K562 treated with DMSO at 1 percent for 24 hours (cell line): ENCODE results near the gene RPS21. TPM values are rescaled to one million over a fixed set of nuclear protein-coding genes. Genes with fewer than 3 reads are reported as not detected.

Experiments
- total RNA-seq: library from RNA; unstranded; fragments of 300-600 nt; gene quantifications from 2 replicates; pipeline ENCODE4 v1.2.3, GENCODE V29; 2022; ENCODE audit warnings: low read depth; ENCODE audit not compliant: insufficient read depth

Gene RPS21
- total RNA-seq: 7,545 and 7,823 TPM in 2 replicates

DNA sequence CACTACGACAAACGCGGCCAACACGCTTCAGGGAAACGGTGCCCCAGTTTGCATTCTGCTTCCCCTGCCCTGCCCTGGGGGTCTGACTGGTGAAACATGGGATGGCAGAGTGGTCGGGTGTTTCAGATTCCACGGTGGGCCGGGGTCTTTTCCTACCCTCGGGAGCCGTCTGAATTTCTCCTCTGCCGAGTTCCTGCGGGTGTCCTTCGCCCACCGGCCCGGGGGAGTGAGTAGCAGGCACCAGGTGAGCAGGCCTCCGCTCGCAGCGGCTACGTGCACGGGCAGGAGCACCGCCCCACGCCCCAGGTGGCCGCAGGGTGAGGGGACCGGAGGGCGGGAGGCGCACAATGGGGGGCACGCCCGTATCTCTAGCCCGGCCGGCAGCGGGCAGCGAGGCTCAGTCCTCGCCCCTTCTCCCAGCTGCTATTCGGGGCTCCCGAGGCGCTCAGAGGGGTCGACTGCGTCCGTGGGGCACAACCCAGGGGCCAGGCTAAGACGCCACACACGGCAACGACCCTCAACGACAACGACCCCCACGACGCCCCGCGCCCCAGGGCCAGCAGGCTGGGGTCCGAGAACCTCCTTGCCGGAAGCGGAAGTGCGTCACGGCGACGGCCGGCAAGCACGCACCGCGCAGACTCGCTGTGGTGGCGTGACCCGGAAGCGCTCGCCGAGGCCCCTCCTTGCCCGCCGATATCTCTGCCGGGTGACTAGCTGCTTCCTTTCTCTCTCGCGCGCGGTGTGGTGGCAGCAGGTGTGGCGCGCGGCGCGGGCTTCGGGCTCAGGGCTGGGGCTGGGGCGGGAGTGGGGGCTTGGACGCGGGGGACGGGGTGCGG, at the start of gene RPS21:
TSS of gene RPS21 (plus strand) at position 721 of the 836 bp plus-strand sequence. CDS start 236 bp downstream, outside the sequence.

DNA sequence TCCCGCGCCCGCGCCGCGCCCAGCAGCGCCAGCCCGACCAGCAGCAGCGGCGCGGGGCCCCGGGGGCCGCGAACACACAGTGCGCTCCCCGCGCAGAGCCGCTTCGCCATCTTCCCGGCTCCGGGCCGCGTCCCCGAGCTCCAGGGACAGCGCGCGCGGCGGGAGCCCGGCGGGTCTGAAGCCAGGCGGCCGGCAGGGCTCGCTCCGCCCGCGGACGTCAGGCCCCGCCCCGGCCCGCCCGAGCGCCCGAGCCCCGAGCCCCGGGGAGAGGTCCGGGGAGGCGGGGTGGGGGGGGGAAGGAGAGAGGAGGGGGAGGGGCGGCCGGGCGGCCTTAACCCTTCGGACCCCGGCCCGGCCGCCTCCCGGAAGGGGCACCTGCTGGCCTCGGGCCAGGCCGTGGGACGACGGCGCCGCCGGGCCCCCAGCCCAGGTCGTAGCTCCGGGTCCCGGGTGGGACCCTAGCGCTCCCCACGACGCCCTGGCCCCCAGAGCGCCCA, 19.7 kb upstream of the RPS21 start, which contains the start of gene LAMA5:
TSS of gene LAMA5 (minus strand) at position 177 of the 497 bp plus-strand sequence. CDS start at position 110, 67 bp downstream.

DNA sequence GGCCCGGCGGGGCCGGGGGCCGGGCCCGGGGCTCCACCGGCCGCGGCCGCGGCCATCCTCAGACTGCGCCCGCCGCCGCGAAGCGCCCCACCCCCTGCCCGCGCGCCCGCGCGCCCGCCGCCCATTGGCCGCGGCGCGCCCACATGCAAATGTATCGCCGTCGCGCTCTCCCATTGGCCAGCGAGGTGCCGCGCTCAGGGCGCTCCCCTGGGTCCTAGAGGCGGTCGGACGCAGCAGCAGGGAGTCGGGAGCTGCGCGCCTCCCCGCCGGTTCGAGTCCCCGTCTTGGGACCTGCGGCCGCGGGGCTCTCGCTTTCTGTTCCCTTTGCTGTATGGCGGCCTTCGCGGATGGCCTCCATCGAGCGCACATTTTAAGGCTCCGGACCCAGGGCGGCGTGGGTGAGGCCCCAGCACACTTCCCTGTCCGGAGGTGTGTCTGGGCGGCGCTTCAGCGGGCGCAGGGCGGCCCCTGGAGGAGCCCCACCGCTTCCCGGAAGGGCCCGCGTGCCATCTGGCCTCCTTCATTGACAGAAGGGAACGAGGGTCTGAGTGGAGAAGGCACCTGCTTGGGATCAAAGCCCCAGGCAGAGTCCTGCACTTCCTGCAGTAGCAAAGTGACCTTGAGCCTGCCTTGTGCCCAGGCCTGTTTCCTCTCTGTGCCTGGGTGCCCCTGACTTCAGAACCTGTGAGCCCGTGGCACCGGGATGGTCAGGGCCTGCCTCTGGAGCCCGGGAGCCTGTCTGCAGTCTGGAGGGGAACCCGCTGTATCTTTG, 20.5 kb downstream of the RPS21 start, which contains the start of gene CABLES2:
TSS of gene CABLES2 (minus strand) at position 65 of the 772 bp plus-strand sequence. CDS start at position 56, 9 bp downstream.

DNA sequence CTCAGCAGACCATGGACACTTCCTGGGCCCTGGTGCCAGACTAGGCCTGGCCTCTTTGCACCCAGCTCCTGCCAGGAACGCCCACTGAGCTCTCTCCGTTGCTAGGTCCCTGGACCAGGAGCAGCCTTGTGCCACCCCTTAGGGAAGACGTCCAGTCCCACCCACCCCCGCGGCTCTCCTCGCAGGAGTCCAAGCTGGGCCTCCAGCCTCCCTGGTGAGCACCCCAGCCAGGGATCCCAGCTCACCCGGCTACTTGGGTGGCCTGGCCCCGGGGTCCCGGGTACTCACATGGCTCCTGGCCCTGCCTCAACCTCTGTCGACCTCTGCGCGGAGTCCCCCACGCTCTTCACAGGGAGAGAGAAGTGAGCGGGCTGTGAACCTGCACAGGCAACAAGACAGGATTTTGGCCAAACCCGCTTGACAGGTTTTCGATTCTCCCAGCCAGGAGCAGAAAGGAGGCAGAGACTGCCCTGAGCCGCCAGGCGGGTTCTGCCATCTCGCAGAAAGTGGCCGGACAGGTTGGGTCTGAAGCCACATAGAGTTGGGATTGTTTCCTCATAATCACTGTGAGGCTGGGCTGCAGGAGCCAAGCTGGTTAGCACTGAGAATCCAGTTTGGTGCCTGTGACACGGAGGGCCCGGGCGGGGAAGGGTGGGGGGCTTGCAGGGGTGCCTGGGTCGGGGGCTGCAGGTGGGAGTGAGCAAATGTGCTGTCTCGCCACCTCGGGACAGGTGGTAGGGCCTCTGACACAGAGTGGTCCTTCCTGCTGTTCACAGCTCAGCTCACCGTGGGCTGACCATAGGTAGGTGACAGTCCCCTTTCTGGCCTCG, 40.5 kb downstream of the RPS21 start, which contains the start of gene RBBP8NL:
TSS of gene RBBP8NL (minus strand) at position 368 of the 830 bp plus-strand sequence. CDS start 7,892 bp downstream, outside the sequence.

Other genes with a start within 250 kb of the RPS21 start
- gene PSMA7, start 243.7 kb upstream of the RPS21 start, total RNA-seq: 536 and 541 TPM in 2 replicates
- 11.8 and 12.9 TPM in 2 replicates for gene SS18L1, start 243.3 kb upstream of the RPS21 start, total RNA-seq
- gene MTG2, start 204.1 kb upstream of the RPS21 start, total RNA-seq: 44.1 and 46.3 TPM in 2 replicates
- not detected in 2 replicates for gene HRH3, start 166.8 kb upstream of the RPS21 start, total RNA-seq
- gene OSBPL2, start 148.6 kb upstream of the RPS21 start, total RNA-seq: 21.7 and 22.9 TPM in 2 replicates
- 247 and 260 TPM in 2 replicates for gene ADRM1, start 84.1 kb upstream of the RPS21 start, total RNA-seq
- 39.7 and 48.4 TPM in 2 replicates for gene LAMA5, start 19.8 kb upstream of the RPS21 start, total RNA-seq
- gene CABLES2, start 20.2 kb downstream of the RPS21 start, total RNA-seq: 12.3 and 13.0 TPM in 2 replicates
- not detected in 2 replicates for gene RBBP8NL, start 40.4 kb downstream of the RPS21 start, total RNA-seq
- 0.22 and 0.79 TPM in 2 replicates for gene GATA5, start 88.9 kb downstream of the RPS21 start, total RNA-seq